HG03457 (cell line): ENCODE results near the gene MRPL44.
"Not testable (repeated sequence)": the region's sequence is repeated elsewhere in the genome, so short reads cannot be mapped to it uniquely, and the experiment has no call there.

Experiments
- ATAC-seq: cut with Tn5 transposase; IDR thresholded peaks from one replicate; pipeline ENCODE4 v1.9.1; 2021; ENCODE audit warnings: moderate number of reproducible peaks; ENCODE audit not compliant: unreplicated experiment

Gene MRPL44

DNA sequence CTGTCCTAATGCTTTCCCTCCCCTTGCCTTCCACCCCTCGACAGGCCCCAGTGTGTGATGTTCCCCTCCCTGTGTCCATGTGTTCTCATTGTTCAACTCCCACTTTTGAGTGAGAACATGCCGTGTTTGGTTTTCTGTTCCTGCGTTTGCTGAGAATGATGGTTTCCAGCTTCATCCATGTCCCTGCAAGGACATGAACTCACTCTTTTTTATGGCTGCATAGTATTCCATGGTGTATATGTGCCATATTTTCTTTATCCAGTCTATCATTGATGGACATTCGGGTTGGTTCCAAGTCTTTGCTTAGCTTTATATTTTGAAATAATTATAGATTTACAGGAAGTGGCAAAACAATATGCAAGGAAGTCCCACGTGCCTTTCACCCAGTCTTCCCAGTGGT lies 43.4 kb downstream of the MRPL44 start:
- not testable (repeated sequence) for ATAC-seq

DNA sequence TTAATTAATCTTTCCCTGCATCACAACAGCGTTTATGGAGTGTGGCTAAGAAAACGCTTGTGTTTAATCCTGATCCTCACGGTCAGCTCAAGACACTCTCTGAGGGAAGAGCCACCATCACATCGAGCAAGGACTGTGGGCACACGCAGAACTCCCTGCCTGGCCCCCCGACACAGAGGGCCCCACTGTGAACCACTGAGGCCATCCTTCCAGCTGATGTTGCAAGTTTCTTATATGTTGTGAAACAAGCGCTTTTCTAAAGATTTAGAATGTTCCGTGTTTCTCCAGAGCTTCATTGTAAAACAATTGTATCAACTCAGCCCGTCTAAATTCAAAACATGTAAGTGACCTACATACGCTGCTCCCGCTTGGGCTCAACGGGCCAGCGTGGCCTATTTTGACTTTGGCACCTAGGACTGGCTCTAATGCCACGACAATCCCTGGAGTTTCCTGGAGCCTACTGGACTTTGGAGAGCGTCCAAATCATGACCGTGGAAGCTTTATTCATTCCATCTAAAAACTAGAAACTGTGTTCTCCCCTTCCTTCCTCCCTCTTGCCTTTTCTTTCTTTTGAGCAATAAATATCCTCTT lies 46.9 kb downstream of the MRPL44 start:
- ATAC-seq: no peak

DNA sequence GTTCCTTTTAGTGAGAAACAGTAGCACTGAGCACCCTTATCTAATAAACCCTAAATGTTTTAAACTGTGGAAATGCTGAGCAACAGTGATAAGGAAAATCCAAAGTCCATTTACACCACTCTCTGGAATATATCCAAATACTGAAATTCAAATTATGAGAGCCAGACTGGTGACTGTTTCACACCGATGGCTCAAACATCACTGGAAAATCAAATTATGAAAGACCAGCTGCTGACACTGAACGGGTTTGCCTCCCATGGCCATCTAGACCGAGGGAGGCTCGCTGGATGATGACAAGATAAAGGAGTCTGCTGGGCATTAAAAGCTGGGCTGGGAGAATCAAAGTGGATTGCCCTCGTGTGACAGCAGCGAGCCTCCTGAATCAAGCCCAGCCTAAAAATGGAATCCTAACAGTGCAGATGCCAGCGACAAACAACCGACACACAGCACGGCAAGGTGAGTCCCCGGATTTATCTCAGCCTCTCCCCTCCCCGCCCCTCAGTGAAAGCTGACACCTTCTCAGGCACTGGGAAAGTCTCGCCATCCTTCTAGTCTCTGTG lies 51.5 kb downstream of the MRPL44 start:
- ATAC-seq: no peak

DNA sequence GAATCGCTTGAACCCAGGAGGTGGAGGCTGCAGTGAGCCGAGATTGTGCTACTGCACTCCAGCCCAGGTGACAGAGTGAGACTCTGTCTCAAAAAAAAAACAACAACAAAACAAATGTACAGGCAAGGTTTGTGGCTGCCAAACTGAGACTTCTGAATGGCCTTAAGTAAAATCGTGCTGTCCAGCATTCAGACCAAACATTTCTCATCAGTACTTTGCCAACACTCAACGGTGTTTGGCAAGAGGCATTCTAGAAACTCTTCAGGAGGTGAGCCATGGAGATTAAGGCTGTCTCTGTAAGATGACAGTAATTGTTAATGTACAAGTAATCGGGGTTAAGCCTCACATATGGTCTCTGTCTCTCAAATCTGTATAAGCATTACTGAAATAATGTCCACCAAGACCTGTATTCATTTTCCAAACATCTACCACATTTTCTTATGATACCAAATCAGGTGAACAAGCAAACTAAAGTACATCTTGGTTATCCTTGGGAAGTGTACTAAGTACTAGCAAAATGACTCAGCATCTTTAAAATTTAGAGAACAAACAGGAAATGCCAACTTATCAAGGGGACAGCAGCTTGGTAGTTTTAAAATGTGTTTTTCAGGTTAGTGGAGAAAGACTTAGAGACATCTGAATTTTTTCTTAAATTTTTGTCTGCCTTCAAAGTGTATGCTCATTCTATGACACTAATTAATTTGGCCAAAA lies 52.5 kb downstream of the MRPL44 start:
- ATAC-seq: no peak

DNA sequence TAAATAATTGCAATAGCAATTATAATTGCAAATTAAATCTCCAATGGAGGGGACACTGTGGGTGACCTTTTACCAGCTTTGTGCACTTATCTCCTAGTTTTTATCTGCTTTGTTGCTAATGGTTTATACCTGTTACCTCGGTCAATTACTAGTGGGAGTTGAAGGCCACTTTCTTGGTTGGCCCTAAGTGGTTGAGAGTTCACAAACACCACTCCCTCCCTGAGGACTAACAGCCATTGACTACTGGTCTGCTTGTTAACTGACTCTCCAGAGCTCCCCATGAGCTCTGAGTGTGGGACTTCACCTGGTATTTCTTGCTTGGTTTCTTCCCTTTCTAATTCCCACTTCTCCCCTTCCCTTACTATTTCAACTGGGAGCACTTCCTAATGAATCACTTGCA lies 54.6 kb downstream of the MRPL44 start:
- no peak for ATAC-seq

DNA sequence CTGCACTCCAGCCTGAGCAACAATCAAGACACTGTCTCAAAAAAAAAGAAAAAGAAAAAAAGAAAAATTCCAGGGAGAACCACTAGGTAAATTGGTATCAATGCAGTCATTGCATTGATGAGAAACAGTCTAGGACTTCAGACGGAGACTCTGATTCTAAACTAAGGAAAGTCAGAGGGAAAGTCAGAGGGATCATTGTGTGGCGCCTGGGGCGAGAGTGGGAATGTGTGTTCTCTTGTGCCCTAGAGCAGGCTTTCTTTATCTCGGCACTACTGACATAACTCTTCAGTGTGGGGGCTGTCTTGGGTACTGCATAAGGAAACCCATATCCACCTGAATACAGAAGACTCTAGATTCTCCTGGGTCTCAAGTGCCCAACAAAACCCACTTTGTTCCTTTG lies 57.1 kb downstream of the MRPL44 start:
- ATAC-seq: no peak

DNA sequence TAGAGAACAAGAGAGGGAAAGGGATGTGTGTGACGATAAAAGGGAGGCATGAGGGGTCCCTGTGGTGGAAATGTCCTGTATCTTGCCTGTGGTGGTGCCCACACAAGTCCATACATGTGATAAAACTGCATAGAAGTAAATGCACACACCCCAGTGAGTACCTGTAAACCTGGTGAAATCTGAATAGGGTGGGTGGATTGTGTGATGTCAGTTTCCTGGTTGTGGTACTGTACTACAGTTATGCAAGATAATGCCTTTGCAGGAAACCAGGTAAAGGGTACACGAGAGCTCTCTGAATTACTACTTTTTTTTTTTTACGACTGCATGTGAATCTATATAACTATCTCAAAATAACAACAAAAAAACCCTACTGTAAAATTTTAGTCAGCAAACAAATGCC lies 59.7 kb downstream of the MRPL44 start:
- ATAC-seq: no peak
